ENCODE results near the gene JMJD7.

JMJD7 gene

DNA sequence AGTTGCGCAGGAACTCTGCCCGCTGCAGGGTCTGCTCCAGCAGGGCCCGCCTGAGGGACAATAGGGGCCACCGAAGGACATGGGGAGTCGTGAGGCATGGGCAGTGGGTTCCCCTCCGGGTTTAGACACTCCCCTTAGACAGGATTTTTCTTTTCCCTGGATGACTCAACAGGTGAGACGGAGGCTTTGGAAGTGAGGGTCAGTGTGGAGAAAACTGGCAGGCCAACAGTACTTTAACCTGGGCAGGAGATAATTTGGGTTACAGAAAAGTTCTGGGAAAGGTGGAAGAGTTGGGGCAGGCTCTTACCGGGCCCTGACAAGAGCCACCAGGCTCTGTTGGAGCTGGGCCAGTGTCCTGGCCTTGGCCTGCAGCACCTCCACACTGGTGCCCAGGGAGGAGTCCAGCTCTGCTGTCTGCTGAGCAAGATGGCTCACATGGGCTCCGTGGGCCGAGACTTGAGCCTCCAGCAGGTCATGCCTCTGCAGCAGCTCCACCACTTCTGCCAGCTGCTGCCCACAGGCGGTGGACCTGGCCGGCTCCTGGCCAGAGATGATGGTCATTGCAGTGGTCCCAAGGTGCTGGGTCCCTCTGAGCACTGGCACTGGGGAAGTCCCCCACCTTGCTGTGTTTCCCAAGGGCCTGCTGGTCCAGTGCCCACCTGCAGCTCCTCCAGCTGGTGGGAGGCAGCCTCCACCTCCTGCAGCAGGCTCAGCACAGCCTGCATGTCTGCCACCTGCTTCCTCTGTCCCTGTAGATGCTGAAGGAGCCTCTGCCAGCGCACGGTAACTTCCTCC lies 55.0 kb downstream of the JMJD7 start:
- no peak overlapping the region for H3K4me3 ChIP-seq (ENCODE audit: low read depth, low read length)
- TF ChIP-seq, protein P1, sequence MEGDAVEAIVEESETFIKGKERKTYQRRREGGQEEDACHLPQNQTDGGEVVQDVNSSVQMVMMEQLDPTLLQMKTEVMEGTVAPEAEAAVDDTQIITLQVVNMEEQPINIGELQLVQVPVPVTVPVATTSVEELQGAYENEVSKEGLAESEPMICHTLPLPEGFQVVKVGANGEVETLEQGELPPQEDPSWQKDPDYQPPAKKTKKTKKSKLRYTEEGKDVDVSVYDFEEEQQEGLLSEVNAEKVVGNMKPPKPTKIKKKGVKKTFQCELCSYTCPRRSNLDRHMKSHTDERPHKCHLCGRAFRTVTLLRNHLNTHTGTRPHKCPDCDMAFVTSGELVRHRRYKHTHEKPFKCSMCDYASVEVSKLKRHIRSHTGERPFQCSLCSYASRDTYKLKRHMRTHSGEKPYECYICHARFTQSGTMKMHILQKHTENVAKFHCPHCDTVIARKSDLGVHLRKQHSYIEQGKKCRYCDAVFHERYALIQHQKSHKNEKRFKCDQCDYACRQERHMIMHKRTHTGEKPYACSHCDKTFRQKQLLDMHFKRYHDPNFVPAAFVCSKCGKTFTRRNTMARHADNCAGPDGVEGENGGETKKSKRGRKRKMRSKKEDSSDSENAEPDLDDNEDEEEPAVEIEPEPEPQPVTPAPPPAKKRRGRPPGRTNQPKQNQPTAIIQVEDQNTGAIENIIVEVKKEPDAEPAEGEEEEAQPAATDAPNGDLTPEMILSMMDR (IDR thresholded peaks at IDR 0.05; ENCODE audit: low read depth, low read length): no peak

DNA sequence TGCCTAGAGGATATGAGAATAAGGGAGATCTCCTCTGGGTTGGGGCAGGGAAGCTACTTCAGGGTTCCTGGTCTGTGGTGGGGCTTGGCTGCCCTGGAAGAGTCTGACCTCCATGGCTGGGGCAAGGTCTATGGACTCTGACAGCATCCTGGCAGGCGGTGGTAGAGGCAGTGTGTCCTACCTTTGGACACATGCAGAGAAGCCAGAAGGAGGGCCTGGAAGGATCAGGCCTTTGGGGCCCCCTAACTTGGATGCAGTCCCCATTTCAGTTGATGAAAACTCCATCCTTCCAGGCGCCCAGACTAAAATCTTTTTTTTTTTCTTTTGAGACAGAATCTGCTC lies 55.6 kb downstream of the JMJD7 start:
- no peak overlapping the region for H3K4me3 ChIP-seq (ENCODE audit: low read depth, low read length)
- TF ChIP-seq, protein P1 (IDR thresholded peaks at IDR 0.05; ENCODE audit: low read depth, low read length): no peak

DNA sequence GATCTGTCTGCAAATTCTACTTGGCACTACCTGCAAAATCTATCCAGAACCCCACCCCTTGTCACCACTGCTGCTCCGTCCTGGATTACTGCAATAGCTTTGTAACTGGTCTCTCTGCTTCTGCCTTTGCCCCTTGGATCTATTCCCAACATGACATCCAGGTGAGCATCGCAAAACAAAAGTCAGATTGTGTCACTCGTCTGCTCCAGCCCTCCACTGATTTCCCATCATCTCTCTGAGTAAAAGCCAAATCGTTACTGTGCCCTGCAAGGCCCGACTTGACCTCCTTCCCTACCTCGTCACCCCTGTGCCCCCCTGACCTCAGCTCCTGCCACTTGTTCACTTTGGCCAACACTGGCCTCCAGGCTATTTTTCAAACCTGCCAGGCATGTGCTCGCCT lies 56.6 kb downstream of the JMJD7 start:
- H3K4me3 ChIP-seq (ENCODE audit: low read depth, low read length): no peak overlapping the region
- TF ChIP-seq, protein P1 (IDR thresholded peaks at IDR 0.05; ENCODE audit: low read depth, low read length): no peak

DNA sequence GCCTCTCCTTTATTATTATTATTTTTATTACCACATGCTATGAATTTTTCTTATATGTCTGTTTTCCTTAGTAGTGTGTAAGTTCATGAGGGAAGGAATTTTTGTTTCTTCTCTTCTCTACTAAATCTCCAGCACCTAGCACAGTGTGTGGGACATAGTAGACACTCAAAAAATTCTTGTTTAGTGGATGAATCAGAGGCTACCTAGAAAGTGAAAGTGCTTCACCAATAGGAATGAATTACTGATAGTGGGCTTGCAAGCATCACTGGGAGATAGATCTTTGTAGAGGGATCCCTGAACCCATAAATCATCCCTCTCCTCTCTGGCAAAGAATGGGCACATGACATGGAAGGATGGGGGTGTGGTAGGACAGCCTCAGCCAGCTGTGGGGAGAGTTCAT lies 57.4 kb downstream of the JMJD7 start:
- no peak overlapping the region for H3K4me3 ChIP-seq (ENCODE audit: low read depth, low read length)
- TF ChIP-seq, protein P1 (IDR thresholded peaks at IDR 0.05; ENCODE audit: low read depth, low read length): no peak

DNA sequence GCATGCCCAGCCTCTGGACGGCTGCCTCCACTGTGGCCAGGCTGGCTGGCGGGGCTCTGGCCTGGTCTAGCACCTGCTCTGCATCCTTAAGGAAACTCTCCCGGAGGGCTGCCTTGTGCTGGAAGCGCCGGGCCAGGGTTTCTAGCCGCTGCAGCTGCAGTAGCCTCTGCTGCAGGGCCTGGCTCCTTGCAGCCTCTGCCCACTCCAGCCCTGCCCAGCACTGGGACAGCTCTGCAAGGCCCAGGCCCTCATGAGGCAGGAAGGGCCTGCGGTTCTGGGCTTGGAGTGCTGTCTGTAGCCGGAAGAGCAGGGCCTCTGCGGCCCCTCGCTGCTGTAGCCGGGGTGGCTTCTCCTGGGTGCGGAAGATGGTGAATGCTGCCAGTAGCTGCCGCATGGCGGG lies 57.9 kb downstream of the JMJD7 start:
- H3K4me3 ChIP-seq (ENCODE audit: low read depth, low read length): no peak overlapping the region
- TF ChIP-seq, protein P1 (IDR thresholded peaks at IDR 0.05; ENCODE audit: low read depth, low read length): no peak

DNA sequence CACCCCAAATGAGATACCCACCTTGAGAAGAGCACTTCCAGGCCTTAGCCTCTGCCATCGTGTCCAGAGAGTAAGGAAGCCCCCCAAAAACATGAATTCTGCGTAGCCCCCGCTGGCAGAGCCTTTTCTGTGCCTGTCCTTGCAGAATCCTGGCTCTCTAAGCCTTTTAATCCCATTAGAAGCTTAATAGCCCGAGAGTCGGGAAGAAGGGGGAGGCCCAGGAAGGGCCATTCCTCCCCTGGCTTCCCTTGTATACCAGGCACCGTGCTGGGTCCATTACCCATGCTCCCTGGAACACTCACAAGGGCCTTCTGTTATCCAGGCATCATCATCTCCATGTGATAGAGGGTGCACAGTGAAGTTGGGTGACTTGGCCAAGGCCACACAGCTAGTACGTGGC lies 58.8 kb downstream of the JMJD7 start:
- TF ChIP-seq, protein P1 (IDR thresholded peaks at IDR 0.05; ENCODE audit: low read depth, low read length): no peak

DNA sequence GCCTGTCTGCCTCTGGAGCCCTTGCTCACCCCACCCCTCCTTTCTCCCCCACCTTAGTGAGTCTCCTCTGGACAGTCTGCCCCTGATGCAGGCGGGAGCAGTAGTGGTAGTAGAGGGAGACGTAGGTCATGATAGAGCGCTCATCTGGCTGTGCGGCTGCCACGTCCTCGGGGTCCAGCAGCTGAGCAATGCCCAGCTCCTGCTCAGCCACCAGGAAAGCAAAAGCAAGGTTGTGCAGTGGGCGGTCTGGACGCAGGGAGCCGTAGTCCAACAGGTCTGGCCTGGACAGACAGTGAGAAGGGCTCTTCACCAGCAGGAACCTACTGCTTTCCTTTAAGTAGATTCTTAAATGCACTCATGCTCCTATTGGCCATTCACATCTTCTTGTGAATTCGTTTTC lies 59.3 kb downstream of the JMJD7 start:
- TF ChIP-seq, protein P1 (IDR thresholded peaks at IDR 0.05; ENCODE audit: low read depth, low read length): no peak

More for the DNA sequence above, 58.8 kb downstream of the JMJD7 start:
- H3K4me3 ChIP-seq (ENCODE audit: low read depth, low read length): no peak overlapping the region

More for the DNA sequence above, 59.3 kb downstream of the JMJD7 start:
- H3K4me3 ChIP-seq (ENCODE audit: low read depth, low read length): no peak overlapping the region
